Measurements from ENCODE around the gene COMP.

DNA sequence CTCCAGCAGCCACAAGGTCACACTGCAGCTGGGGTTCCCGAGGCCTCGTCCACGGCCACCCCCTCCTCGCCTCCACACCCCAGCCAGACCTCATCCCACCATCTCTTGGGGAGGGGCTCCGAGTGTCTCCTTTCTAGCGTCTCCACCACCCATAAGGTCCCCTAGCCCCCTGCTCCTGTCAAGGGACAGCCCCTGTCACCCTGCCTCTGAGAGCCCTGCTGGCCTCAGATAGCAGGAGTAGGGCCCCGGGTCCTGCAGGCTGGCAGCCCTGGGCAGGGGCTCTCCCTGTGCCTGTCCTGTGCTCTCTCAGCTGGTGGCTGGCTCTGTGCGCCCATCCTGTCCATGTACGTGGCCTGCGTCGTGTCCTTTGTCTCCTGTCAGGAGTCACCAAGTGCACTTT, 17.0 kb downstream of the COMP start:
- TF ChIP-seq, protein P1, sequence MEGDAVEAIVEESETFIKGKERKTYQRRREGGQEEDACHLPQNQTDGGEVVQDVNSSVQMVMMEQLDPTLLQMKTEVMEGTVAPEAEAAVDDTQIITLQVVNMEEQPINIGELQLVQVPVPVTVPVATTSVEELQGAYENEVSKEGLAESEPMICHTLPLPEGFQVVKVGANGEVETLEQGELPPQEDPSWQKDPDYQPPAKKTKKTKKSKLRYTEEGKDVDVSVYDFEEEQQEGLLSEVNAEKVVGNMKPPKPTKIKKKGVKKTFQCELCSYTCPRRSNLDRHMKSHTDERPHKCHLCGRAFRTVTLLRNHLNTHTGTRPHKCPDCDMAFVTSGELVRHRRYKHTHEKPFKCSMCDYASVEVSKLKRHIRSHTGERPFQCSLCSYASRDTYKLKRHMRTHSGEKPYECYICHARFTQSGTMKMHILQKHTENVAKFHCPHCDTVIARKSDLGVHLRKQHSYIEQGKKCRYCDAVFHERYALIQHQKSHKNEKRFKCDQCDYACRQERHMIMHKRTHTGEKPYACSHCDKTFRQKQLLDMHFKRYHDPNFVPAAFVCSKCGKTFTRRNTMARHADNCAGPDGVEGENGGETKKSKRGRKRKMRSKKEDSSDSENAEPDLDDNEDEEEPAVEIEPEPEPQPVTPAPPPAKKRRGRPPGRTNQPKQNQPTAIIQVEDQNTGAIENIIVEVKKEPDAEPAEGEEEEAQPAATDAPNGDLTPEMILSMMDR (IDR thresholded peaks at IDR 0.05): no peak
- TF ChIP-seq ZFX (IDR thresholded peaks at IDR 0.05; ENCODE audit: borderline replicate concordance): no peak

All from 22Rv1 (cell line).